ENCODE measurements around the gene MOB3B.

MOB3B gene

DNA sequence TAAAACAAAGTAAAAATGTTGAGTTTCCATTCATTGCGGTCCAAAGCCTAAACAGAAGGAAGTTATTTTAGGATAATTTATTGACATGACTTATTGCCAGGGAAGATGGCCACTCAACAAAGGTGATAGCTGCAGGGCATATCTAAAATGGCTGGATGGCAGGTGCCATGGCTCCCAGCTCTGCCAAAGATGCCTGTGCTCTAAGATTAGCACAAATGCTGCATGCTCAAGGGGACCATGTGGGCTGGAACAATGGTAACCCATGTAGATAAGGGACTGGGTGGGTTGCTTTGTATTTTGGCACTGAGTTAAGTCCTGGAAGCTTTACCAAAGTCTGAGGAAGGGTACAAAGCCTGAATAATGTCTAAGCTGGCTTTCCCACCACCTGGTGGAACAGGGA lies 101.1 kb downstream of the MOB3B start:
- H3K27me3 ChIP-seq (replicated peaks) = no peaks in the 10 kb centered on the region

GRCh38 chr9:27427272-27427643 lies 102.4 kb downstream of the MOB3B start:
- in situ Hi-C loops (cut with HindIII; ENCODE audit: low pct_ligation_motif_present, low sequenced_read_pairs) = no loop called here
- peak; percentile 88 for DNase-seq
- no peaks in the 10 kb centered on the region for H3K27me3 ChIP-seq (replicated peaks)
- H3K36me3 ChIP-seq (replicated peaks) = no peaks in the 10 kb centered on the region
- no peak for TF ChIP-seq CTCF (IDR thresholded peaks at IDR 0.05; ENCODE audit: low read depth, low read length, missing control alignments)
- H3K27ac ChIP-seq = peak overlapping the region; percentile 5
- H3K4me3 ChIP-seq (ENCODE audit: low read depth, low read length) = no peak overlapping the region

More for the DNA sequence above, 101.1 kb downstream of the MOB3B start:
- no peak for TF ChIP-seq CTCF (IDR thresholded peaks at IDR 0.05; ENCODE audit: low read depth, low read length, missing control alignments)
- in situ Hi-C loops (cut with HindIII; ENCODE audit: low pct_ligation_motif_present, low sequenced_read_pairs) = no loop called here
- no peak for DNase-seq
- H3K36me3 ChIP-seq (replicated peaks) = no peaks in the 10 kb centered on the region
- no peak overlapping the region for H3K4me3 ChIP-seq (ENCODE audit: low read depth, low read length)
- H3K27ac ChIP-seq = no peak overlapping the region

DNA sequence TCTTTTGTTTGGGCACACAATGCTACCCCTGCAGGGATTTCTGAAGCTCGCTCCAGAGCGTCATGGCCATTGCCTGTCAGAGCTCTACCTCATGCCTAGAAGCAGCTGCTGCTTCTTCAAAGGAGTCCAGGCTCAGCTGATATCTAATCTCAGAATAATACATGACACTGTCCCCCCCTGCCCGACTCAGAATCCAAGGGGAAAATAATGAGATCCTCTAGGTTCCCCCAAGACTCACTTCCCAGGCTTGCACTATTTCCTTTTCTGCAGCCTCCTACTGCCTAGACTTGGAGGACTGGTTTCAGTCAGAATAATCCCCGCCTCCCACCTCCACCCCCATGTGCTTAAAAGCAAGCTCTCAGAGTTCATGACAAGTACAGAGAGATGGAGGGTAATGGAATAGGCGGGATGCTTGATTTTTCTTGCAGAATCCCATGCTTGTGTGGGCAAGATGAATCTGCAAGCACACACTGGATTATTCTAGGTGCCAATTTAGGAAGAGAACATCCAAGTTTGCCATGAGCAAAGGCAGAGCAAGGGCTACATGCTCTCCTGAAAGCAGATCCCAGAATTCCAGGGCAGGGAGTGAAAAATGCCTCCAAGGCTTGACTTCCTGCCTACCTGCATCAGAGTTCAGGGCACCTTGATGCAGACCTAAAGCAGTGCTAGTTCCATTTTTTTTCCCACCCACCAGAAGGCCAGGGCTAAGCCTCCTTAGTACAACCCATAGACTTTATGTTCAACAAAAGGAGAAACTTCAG lies 102.9 kb downstream of the MOB3B start:
- Histone ChIP-seq H3K27ac (no peak overlapping the region), H3K27me3 (replicated peaks) (no peaks in the 10 kb centered on the region), H3K36me3 (replicated peaks) (no peaks in the 10 kb centered on the region), H3K4me3 (ENCODE audit: low read depth, low read length) (no peak overlapping the region)
- TF ChIP-seq CTCF (IDR thresholded peaks at IDR 0.05; ENCODE audit: low read depth, low read length, missing control alignments) = no peak
- no peak for DNase-seq
- in situ Hi-C loops (cut with HindIII; ENCODE audit: low pct_ligation_motif_present, low sequenced_read_pairs) = no loop called here

DNA sequence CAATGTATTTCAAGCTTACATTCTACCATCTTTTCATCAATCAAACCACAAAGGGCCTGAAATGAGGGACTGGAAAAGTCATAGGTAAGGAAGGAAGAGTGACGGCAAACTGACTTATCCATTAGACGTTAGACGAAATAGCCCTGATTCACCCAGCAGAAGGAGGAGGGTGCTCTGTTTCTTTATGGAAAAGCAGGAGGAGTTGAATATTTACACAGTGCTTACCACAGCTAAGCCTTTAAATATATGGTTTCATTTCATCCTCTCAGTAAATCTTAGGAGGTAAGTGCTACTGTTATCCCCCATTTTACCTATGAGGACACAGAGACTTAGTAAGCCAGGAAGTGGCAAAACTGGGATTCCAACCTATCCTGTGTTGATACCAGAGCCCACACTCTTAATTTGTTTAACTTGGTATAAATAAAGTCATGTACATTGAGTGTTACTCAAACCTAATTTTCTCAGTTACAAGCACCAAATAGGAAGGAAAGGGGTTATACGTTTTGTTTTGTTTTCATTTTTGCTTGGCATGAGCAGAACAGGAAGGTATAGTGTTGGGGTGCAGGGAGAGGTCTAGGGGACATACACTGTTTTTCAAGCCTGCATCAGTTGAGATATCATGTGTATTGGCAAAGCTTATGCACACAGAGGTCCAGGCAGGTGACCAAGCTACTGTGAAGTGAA lies 103.6 kb downstream of the MOB3B start:
- Histone ChIP-seq H3K4me3 (ENCODE audit: low read depth, low read length) (no peak overlapping the region), H3K27ac (no peak overlapping the region), H3K36me3 (replicated peaks) (no peaks in the 10 kb centered on the region), H3K27me3 (replicated peaks) (no peaks in the 10 kb centered on the region)
- TF ChIP-seq CTCF (IDR thresholded peaks at IDR 0.05; ENCODE audit: low read depth, low read length, missing control alignments) = no peak
- in situ Hi-C loops (cut with HindIII; ENCODE audit: low pct_ligation_motif_present, low sequenced_read_pairs) = no loop called here
- no peak for DNase-seq

DNA sequence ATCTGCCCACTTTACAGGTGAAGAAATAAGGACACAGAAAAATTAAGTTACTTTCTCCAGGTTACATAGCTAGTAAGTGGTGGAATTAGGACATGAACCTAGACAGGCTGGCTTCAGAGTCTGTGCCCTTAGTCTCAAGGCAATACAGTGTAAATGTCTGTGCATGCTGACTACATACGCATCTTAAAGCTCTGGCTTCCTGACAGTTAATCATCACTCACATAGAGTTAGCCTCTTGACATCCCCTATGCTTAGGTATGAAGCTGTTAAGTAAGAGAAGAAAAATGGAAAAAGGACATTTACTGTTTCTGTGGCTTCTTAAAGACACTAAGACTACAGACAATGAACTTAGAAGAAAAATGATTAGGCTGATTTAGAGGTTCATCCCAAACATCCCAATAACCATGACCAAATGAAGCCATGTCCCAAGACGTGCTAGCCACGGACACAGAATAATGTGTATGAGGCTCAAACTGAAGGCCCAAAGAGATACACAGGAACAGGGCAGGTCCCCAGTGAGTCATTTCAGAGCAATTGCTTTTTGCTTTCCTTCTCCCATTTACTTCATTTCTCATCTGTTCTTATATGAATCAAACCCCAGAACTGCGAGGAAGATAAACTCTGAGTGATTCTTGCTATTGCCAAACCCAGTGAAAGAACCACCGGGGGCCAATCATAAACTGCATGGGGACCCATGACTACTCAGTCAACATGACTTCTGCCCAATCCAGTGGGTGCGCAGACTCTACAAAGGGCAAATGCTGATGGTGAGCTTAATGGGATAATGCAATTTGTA lies 105.5 kb downstream of the MOB3B start:
- Histone ChIP-seq H3K27ac (no peak overlapping the region), H3K36me3 (replicated peaks) (no peaks in the 10 kb centered on the region), H3K27me3 (replicated peaks) (no peaks in the 10 kb centered on the region), H3K4me3 (ENCODE audit: low read depth, low read length) (no peak overlapping the region)
- TF ChIP-seq CTCF (IDR thresholded peaks at IDR 0.05; ENCODE audit: low read depth, low read length, missing control alignments) = no peak
- DNase-seq = no peak
- in situ Hi-C loops (cut with HindIII; ENCODE audit: low pct_ligation_motif_present, low sequenced_read_pairs) = no loop called here

All from brain microvascular endothelial cell (primary cell).